Fibroblast of villous mesenchyme (primary cell): ENCODE measurements around the gene ADD2. TPM values are rescaled to one million over a fixed set of nuclear protein-coding genes. Genes with fewer than 3 reads are reported as not detected.

Source experiments
- DNase-seq: peaks from one replicate; pipeline ENCODE4 v3.0.0-alpha.2; 2010; ENCODE audit warnings: low read depth
- H3K4me3 ChIP-seq: 2 replicates; pipeline ENCODE4 v1.5.1; 2011; ENCODE audit warnings: low read depth, mild to moderate bottlenecking, low read length
- CTCF ChIP-seq: IDR thresholded peaks from 2 replicates; pipeline ENCODE4 v1.5.1; 2012; ENCODE audit warnings: low read depth, mild to moderate bottlenecking, low read length; ENCODE audit not compliant: insufficient read depth
- total RNA-seq: library from RNA; depleted of rRNA; stranded (reverse); fragments of >200 nt; gene quantifications from 2 replicates; pipeline ENCODE4 v1.2.3, GENCODE V29; 2012

Gene ADD2
- total RNA-seq, 1 donor: not detected

GRCh38 chr2:70733646-70734180, 34.3 kb downstream of the ADD2 start:
- no peak overlapping the region for H3K4me3 ChIP-seq
- TF ChIP-seq CTCF: no peak
- DNase-seq: no peak

GRCh38 chr2:70732766-70733645, 35.0 kb downstream of the ADD2 start:
- no peak for TF ChIP-seq CTCF
- DNase-seq: no peak
- no peak overlapping the region for H3K4me3 ChIP-seq

- no peak for TF ChIP-seq CTCF
- DNase-seq: no peak
- no peak overlapping the region for H3K4me3 ChIP-seq
Observed at GRCh38 chr2:70730730-70731129, 37.3 kb downstream of the ADD2 start.

GRCh38 chr2:70729647-70730046, 38.4 kb downstream of the ADD2 start:
- no peak for TF ChIP-seq CTCF
- no peak for DNase-seq
- H3K4me3 ChIP-seq: no peak overlapping the region

GRCh38 chr2:70728128-70728527, 39.9 kb downstream of the ADD2 start:
- no peak overlapping the region for H3K4me3 ChIP-seq
- TF ChIP-seq CTCF: no peak
- no peak for DNase-seq

- no peak overlapping the region for H3K4me3 ChIP-seq
- DNase-seq: no peak
- no peak for TF ChIP-seq CTCF
Observed at GRCh38 chr2:70726947-70727725, 40.9 kb downstream of the ADD2 start.
